Keratinocyte (primary cell): ENCODE data around the gene KLF5.

Experiments used
- CTCF ChIP-seq, 3 experiments: IDR thresholded peaks in 1 of 3; conservative IDR thresholded peaks in 1 of 3; optimal IDR thresholded peaks in 1 of 3; 2 replicates in 2 of 3; 3 replicates in 1 of 3; pipeline versions ENCODE3 to v1.5.1; 2011; ENCODE audit warnings: low read length in 3 of 3, mild to moderate bottlenecking in 3 of 3, moderate library complexity in 2 of 3, control low read depth in 1 of 3, inconsistent platforms in 1 of 3; ENCODE audit not compliant: insufficient read depth in 2 of 3; ENCODE audit errors: extremely low read depth in 1 of 3
- EZH2 ChIP-seq: IDR thresholded peaks from one replicate; pipeline ENCODE4 v1.6.1; 2012; ENCODE audit warnings: inconsistent platforms, mild to moderate bottlenecking, low read length, moderate library complexity

- TF ChIP-seq EZH2 (no peak), CTCF (optimal IDR thresholded peaks at IDR 0.05 in 1 of 3, IDR thresholded peaks at IDR 0.05 in 1 of 3, conservative IDR thresholded peaks at IDR 0.05 in 1 of 3; ENCODE audit: extremely low read depth in 1 of 3, insufficient read depth in 2 of 3, low read length in 3 of 3) (no peak)
Measured at GRCh38 chr13:73075954-73076353, 17.1 kb downstream of the KLF5 start.
